NCI-H748 treated with DMSO at 0.1 percent for 48 hours (cell line): Measurements from ENCODE around the gene CTH.
"Not testable (repeated sequence)": the region's sequence is repeated elsewhere in the genome, so short reads cannot be mapped to it uniquely, and the experiment has no call there.

Source experiments
- DNase-seq: peaks from one replicate; lab custom pipeline; 2025; lab: John Stamatoyannopoulos, UW

Gene CTH

GRCh38 chr1:70410604-70411359, at the start of gene CTH:
CTH (plus strand) TSS chr1:70411268; CDS start chr1:70411416, 148 bp downstream.
- DNase-seq = peak; percentile 90

- no peak for DNase-seq
Measured at GRCh38 chr1:70361727-70362398, 49.2 kb upstream of the CTH start.

DNA sequence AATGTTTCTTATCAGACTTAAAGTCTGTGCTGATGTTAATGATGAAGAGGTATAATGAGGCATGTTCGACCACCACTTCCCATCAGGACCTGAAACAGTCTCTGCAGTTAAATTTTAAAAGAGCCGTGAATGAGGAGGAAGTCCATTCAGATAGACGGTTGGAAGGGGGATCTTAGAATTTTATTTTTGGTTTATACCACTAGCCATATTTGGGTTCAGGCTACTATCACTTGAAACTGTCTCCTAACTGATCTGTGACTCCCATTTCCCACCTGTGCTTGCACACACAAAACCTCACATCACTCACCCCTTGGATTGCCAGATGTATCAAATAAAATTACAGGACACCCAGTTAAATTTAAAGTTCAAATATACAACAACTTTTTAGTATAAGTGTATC, 46.6 kb upstream of the CTH start:
- DNase-seq = no peak

- not testable (repeated sequence) for DNase-seq
Measured at GRCh38 chr1:70366425-70366952, 44.6 kb upstream of the CTH start.

DNA sequence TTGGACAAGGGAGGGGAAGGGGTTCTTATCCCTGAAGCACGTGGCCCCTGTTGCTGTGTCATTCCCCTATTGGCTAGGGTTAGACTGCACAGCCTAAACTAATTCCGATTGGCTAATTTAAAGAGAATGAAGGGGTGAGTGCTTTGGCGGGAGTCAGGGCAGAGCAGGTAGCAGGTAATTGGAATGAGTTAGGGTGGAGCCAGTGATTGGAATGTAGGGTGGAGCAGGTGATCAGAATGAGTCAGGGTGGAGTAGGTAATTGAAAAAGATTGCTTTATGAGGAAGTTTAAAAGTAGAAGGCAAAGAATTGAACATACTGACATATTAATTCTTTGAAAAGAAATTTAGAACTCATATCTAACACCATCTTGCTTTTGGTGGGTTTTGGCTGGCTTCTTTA, 44.1 kb upstream of the CTH start:
- not testable (repeated sequence) for DNase-seq

DNA sequence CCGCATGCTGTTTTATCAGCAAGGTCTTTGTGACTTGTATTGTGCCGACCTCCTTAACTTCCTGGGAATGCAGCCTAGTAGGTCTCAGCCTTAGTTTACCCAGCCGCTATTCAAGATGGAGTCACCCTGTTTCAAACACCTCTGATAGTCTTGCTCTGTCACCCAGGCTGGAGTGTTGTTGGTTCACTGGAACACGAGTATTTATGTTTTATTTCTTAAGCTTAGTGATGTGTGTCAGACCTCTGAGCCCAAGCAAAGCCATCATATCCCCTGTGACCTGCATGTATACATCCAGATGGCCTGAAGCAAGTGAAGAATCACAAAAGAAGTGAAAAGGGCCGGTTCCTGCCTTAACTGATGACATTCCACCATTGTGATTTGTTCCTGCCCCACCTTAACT, 43.7 kb upstream of the CTH start:
- not testable (repeated sequence) for DNase-seq

DNA sequence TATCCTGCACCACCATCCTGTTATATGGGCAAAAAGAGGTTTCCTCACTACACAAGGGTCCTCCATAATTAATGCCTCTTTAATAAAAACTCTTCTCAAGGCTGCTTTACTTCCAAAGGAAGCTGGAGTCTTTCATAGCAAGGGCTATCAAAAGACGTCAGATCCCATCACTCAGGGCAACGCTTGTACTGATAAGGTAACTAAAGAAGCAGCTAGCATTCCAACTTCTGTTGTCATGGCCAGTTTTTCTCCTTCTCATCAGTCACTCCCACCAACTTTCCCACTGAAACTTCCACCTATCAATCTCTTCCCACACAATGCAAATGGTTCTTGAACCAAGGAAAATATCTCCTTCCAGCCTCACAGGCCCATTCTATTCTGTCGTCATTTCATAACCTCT, 39.5 kb upstream of the CTH start:
- not testable (repeated sequence) for DNase-seq

DNA sequence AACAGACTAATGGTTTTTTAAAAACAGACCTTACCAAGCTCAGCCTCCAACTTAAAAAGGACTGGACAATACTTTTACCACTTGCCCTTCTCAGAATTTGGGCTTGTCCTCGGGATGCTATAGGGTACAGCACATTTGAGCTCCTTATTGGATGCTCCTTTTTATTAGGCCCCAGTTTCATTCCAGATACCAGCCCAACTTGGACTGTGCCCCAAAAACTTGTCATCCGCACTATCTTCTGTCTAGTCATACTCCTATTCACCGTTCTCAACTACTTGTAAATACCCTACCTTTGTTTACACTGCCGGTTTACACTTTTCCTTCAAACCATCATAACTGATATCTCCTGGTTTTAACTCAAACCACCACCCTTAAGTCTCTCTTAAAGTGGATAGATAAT, 38.6 kb upstream of the CTH start:
- DNase-seq = no peak

DNA sequence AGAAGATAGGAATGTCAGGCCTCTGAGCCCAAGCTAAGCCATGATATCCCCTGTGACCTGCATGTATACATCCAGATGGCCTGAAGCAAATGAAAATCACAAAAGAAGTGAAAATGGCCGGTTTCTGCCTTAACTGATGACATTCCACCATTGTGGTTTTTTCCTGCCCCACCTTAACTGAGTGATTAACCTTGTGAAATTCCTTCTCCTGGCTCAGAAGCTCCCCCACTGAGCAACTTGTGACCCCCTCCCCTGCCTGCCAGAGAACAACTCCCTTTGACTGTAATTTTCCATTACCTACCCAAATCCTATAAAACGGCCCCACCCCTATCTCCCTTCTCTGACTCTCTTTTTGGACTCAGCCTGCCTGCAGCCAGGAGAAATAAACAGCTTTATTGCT, 37.5 kb upstream of the CTH start:
- not testable (repeated sequence) for DNase-seq

- no peak for DNase-seq
Measured at GRCh38 chr1:70376196-70376595, 34.9 kb upstream of the CTH start.

DNA sequence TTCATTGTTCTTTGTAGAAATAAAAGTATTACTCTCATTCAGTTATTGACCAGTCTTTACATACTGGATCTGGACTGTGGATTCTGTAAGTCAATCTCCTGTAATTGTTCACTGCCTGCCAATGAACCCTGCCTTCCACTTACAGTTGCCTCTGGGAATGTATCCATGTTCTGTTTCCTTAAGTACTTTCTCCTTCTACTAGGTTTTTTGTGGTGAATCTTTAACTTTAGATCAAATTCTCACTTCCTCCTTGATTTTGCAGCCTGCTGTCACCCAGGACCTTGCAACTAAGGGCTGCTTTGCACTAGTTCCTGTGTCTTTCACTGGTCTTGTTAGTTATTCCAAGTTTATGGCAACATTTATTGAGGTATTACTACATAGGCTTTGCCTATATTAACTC, 28.4 kb upstream of the CTH start:
- no peak for DNase-seq

DNA sequence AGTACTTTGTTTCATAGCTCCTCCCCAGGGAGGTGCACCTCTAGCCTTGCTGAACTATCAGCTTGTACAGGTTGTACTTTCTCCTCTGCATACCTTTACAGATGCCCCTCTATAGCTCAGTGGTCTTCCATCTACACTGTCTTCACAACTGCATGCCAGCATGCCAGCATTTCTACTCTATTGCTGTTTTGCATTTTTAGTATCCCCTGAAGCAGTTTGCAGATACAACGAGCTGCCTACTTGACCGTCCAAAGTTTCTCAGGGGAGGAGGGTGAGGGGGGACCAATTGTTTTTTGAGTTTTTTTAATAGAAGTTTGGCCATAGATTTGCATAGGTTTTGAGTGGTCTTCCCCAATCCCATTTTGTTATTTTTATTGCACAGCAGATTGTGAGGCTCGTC, 27.6 kb upstream of the CTH start:
- no peak for DNase-seq

DNA sequence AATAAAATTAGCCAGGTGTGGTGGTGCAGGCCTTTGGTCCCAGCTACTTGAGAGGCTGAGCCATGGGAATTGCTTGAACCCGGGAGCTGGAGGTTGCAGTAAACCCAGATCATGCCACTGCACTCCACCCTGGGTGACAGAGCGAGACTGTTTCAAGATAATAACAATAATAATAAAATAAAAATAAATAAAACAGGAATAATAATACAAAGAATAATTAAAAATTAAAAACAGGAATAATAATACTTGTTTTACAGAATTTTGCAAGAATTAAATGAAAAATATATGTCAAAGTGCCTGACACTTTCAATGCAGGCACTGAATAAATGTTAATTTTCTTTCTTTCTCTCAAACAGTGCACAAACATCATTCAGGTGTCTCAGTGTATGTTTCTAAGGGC, 26.5 kb upstream of the CTH start:
- DNase-seq = no peak

- no peak for DNase-seq
Measured at GRCh38 chr1:70385477-70385876, 25.6 kb upstream of the CTH start.

DNA sequence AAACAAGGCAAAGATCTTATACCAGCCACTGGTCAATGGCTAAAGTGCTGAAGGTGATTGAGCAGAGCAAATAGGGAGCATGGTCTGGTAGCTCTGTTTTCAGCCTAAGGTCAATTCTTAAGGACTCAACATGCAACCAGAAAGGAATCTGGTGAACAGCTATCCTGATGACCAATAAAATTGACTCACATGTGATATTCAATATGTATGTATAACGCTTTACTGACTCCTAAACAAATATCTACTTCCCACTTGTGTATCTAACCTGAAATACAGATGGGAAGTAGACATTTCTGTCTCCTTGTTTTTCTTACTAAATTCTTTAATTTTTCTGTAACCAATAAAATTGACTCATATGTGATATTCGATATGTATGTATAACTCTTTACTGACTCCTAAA, 24.9 kb upstream of the CTH start:
- no peak for DNase-seq

DNA sequence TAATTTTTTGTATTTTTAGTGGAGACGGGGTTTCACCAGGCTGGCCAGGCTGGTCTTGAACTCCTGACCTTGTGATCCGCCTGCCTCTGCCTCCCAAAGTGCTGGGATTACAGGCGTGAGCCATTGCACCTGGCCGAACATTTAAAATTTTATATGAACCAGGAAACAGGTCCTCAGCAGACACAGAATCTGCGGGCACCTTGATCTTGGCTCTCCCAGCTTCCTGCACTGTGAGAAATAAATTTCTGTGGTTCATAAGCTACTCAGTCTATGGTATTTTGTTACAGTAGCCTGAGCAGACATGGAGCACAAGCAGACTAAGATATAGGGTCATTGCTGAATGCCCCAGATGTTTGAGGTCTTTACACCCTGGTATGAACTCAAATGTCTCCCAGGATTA, 23.6 kb upstream of the CTH start:
- DNase-seq = no peak

GRCh38 chr1:70392626-70393025, 18.4 kb upstream of the CTH start:
- no peak for DNase-seq

DNA sequence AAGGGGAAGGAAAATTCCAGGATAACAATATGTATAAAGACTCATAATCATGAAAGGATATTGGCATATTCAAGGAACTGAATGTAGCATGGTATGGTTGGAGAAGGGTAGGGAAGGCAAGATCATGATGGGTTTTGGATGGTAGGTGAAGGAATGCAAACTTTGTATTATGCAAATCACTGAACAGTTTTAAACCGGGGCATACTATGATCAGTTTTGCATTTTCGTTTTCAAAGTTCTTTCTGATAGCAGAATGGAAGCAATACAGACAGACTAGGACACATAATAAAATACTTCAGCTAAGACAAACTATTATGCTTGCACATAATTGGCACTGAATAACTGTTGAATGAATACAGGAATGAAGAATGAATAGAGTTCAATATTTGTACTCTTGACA, 14.5 kb upstream of the CTH start:
- DNase-seq = no peak

- peak; percentile 8 for DNase-seq
Measured at GRCh38 chr1:70397013-70397412, 14.1 kb upstream of the CTH start.

- no peak for DNase-seq
Measured at GRCh38 chr1:70400335-70400734, 10.7 kb upstream of the CTH start.

GRCh38 chr1:70401974-70402373, 9.1 kb upstream of the CTH start:
- no peak for DNase-seq

DNA sequence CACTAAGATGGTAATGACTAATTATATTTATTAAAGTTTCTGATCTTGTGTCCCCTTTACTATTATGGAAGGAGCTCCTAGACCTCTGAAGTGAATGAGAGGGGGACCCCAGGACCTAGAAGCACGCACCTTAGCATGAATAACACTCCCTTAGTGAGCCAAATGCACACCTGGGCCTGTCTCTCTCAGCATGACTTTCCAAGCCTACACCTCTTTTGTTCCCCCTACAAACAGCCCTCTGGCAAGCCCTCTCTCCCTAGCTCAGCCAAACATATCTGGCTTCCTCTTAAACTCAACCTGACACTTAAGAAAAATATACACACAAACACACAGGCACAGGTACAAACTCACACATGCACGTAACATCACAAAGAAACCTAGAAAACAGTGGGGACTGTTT, 7.3 kb upstream of the CTH start:
- DNase-seq = no peak

- DNase-seq = no peak
Measured at GRCh38 chr1:70405780-70406416, 5.2 kb upstream of the CTH start.
